DOHH2 (cell line): ENCODE measurements around the gene RANGAP1.
A peak's percentile ranks its signal among the peaks of the same experiment; 100 is the strongest.

Source experiments
- H3F3A ChIP-seq: fragments of 200-600 bp; sonication (generic), shearing (Covaris generic); 2 replicates; pipeline ENCODE4 v1.6.0; 2016; ENCODE audit warnings: antibody characterized with exemption, mild to moderate bottlenecking; ENCODE audit not compliant: control insufficient read depth, insufficient read depth
- H3K27ac ChIP-seq: fragments of 200-600 bp; sonication (generic); 2 replicates; pipeline ENCODE4 v1.5.1; 2014; ENCODE audit warnings: low read depth, mild to moderate bottlenecking, low read length, moderate library complexity
- H3K27me3 ChIP-seq: fragments of 200-600 bp; sonication (generic); 2 replicates; pipeline ENCODE4 v1.6.1; 2014; ENCODE audit warnings: mild to moderate bottlenecking, low read length, mixed read lengths; ENCODE audit not compliant: control insufficient read depth
- H3K36me3 ChIP-seq: fragments of 200-600 bp; sonication (generic); 2 replicates; pipeline ENCODE4 v1.6.1; 2014; ENCODE audit warnings: mild to moderate bottlenecking, low read length, moderate library complexity, mixed read lengths; ENCODE audit not compliant: control insufficient read depth
- H3K4me1 ChIP-seq: fragments of 200-600 bp; sonication (generic); 2 replicates; pipeline ENCODE4 v1.6.1; 2014; ENCODE audit warnings: mild to moderate bottlenecking, low read length, mixed read lengths; ENCODE audit not compliant: control insufficient read depth
- H3K4me2 ChIP-seq: fragments of 200-600 bp; sonication (generic); 2 replicates; pipeline ENCODE4 v1.6.0; 2014; ENCODE audit warnings: mild to moderate bottlenecking, low read length, moderate library complexity
- H3K4me3 ChIP-seq: fragments of 200-600 bp; sonication (generic); 2 replicates; pipeline ENCODE4 v1.5.1; 2014; ENCODE audit warnings: mild to moderate bottlenecking, low read length, mixed read lengths
- H3K79me2 ChIP-seq: fragments of 200-600 bp; sonication (generic); 2 replicates; pipeline ENCODE4 v1.6.1; 2014; ENCODE audit warnings: mild to moderate bottlenecking, low read length, mixed read lengths; ENCODE audit not compliant: control insufficient read depth
- H3K9me2 ChIP-seq: fragments of 200-600 bp; sonication (generic); replicated peaks from 2 replicates; pipeline ENCODE4 v1.6.1; 2014; ENCODE audit warnings: mild to moderate bottlenecking, low read length, mixed read lengths; ENCODE audit not compliant: control insufficient read depth
- H3K9me3 ChIP-seq: fragments of 200-600 bp; sonication (generic); 2 replicates; pipeline ENCODE4 v1.6.1; 2014; ENCODE audit warnings: antibody characterized with exemption, low read length, mixed read lengths; ENCODE audit not compliant: control insufficient read depth, insufficient read depth
- H4K20me1 ChIP-seq: fragments of 200-600 bp; sonication (generic); 2 replicates; pipeline ENCODE4 v1.6.0; 2014; ENCODE audit warnings: low read depth, mild to moderate bottlenecking, antibody characterized with exemption, low read length, moderate library complexity; ENCODE audit not compliant: control insufficient read depth, insufficient read depth
- EZH2phosphoT487 ChIP-seq: fragments of 200-600 bp; sonication (generic); IDR thresholded peaks from 2 replicates; pipeline ENCODE4 v1.6.1; 2017; ENCODE audit warnings: borderline replicate concordance, mild to moderate bottlenecking, antibody characterized with exemption, low read length, moderate library complexity, mixed read lengths
- TF ChIP-seq, protein P1 (sequence below): fragments of 200-600 bp; sonication (generic); IDR thresholded peaks from one replicate; pipeline ENCODE4 v1.5.1; 2014; ENCODE audit warnings: antibody characterized with exemption, mild to moderate bottlenecking, low read depth, low read length; ENCODE audit not compliant: poor library complexity, severe bottlenecking

Gene RANGAP1

DNA sequence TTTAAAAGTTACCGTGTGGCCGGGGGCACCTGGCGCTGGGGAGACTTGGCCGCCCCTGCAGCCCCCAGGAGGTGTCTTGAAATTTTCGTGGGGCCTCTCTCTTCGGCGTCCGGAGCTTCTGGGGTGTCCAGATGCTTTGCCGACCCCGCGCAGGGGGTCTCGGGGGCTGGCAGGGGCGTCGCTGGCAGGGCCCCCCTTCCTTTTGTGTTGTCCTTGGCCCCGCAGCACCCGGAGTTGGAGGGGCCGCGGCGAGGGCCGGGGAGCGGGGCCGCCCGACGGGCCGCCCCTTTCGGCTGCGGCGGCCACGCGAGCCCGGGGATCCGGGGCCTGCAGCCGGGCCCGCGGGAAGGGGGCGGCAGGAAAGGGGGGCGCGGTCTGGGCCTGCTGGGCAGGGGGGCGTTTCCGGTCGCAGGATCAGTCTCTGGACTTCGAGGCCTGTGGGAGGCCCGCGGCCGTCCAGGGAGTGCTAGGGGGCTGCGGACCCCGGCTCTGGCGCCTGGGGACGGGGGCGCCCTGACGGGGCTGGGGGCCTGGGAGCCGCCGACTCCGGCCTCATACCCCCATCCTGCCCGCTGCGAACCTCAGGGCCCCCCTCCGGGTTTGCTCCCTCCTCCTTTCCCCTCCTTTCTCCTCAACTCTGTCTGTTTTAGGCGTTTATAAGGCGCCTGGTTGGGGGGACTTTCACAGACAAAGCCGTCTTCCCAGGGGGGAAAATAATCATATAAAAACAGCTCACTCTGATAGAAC lies 16.2 kb upstream of the RANGAP1 start:
- H3K4me1 ChIP-seq = peaks cover 16% of the 10 kb centered on the region

DNA sequence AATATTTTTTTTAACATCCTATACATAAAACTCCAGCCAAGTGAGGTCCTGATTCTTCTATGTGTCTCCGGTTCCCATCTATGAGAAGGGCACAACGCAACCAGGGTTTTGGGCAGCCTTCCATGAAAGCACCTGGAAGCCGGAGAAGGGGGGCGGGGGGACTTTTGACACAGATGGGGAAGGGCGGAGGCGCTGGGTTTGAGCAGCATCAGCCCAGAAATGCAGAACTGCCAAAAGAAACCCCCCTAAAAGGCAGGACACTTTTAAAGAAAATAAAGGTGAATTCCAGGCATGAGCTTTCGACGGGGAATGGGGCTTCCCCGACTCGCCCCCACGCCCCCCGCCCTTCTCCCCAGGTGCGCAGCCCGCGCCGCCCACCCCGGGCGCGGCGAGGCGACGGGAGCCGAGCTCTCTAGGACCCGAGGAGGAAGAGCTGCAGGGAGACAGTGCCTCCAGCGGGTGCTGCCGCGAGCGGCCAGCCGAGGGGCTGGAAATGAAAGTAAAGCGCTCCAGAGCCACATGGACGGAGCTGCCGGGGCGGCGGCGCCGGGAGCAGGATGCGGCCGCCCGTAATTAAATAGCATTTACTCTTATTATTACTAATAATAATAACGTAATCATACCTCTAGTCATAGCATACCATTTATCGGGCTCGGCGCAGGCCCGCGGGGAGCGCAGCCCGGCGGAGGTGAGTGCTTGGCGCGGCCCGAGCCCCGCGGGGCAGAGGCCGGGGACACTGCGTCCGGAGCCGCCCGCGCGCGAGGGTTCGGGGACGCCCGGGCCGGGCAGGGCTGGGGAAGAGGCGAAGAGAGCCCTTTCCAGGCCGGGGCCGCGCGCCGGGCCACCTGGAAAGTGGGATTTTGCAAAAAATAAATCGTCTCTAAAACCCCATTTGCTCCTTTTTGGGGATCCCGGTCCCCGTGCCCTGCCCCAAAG lies 15.4 kb upstream of the RANGAP1 start, which contains the start of gene ZC3H7B:
Gene ZC3H7B (plus strand): TSS at position 441 of the 936 bp plus-strand sequence. CDS start 19,136 bp downstream, outside the sequence.
- Histone ChIP-seq H3K9me3 (no peaks in the 10 kb centered on the region), H3F3A (no peaks in the 10 kb centered on the region), H3K27me3 (no peaks in the 10 kb centered on the region), H3K4me1 (peaks cover 16% of the 10 kb centered on the region), H3K4me3 (peak within 1 kb of the TSS; percentile 90), H3K36me3 (peaks cover 19% of the 10 kb centered on the region), H3K9me2 (no peaks in the 10 kb centered on the region), H4K20me1 (0 out of 2 replicates have a peak, but pooled peaks cover 9% of the 10 kb centered on the region), H3K79me2 (peaks cover 57% of the 10 kb centered on the region), H3K4me2 (peak within 1 kb of the TSS; percentile 93), H3K27ac (peak within 1 kb of the TSS; percentile 49)
- TF ChIP-seq, protein P1, sequence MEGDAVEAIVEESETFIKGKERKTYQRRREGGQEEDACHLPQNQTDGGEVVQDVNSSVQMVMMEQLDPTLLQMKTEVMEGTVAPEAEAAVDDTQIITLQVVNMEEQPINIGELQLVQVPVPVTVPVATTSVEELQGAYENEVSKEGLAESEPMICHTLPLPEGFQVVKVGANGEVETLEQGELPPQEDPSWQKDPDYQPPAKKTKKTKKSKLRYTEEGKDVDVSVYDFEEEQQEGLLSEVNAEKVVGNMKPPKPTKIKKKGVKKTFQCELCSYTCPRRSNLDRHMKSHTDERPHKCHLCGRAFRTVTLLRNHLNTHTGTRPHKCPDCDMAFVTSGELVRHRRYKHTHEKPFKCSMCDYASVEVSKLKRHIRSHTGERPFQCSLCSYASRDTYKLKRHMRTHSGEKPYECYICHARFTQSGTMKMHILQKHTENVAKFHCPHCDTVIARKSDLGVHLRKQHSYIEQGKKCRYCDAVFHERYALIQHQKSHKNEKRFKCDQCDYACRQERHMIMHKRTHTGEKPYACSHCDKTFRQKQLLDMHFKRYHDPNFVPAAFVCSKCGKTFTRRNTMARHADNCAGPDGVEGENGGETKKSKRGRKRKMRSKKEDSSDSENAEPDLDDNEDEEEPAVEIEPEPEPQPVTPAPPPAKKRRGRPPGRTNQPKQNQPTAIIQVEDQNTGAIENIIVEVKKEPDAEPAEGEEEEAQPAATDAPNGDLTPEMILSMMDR = peak; percentile 50
- TF ChIP-seq EZH2phosphoT487 = no peak

More for the DNA sequence above, 16.2 kb upstream of the RANGAP1 start:
- Histone ChIP-seq H3K79me2 (peaks cover 65% of the 10 kb centered on the region), H3K27ac (peak overlapping the region; percentile 49), H3K9me3 (no peaks in the 10 kb centered on the region), H3K4me3 (peak overlapping the region; percentile 90), H3K9me2 (no peaks in the 10 kb centered on the region), H3K27me3 (no peaks in the 10 kb centered on the region), H3K36me3 (peaks cover 20% of the 10 kb centered on the region), H4K20me1 (0 out of 2 replicates have a peak, but pooled peaks cover 9% of the 10 kb centered on the region), H3K4me2 (peak overlapping the region; percentile 93), H3F3A (no peaks in the 10 kb centered on the region)
- TF ChIP-seq, protein P1 = no peak
- TF ChIP-seq EZH2phosphoT487 = no peak

DNA sequence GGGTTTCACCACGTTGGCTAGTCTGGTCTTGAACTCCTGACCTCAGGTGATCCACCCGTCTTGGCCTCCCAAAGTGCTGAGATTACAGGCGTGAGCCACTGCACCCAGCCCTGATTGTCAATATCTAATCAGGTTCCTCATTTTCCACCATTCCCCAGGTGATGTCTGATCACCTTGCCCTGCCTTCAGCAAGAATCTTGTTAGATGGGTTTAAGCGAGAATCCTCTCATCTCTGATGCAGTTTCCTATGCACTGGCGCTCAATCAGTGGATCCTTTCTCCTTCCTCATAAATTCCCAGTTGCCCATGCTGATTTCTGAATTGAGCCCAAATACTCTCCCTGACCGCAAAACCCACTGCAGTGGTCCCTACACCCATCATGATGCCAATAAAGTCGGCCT lies 14.7 kb upstream of the RANGAP1 start:
- peaks cover 17% of the 10 kb centered on the region for H3K36me3 ChIP-seq
- no peaks in the 10 kb centered on the region for H3F3A ChIP-seq
- TF ChIP-seq, protein P1 = no peak
- no peak for TF ChIP-seq EZH2phosphoT487
- peak overlapping the region; percentile 93 for H3K4me2 ChIP-seq
- no peaks in the 10 kb centered on the region for H3K27me3 ChIP-seq
- H3K9me3 ChIP-seq = no peaks in the 10 kb centered on the region
- no peak overlapping the region for H3K27ac ChIP-seq
- peaks cover 16% of the 10 kb centered on the region for H3K4me1 ChIP-seq
- peak overlapping the region; percentile 90 for H3K4me3 ChIP-seq
- 0 out of 2 replicates have a peak, but pooled peaks cover 5% of the 10 kb centered on the region for H4K20me1 ChIP-seq
- H3K9me2 ChIP-seq = no peaks in the 10 kb centered on the region
- H3K79me2 ChIP-seq = peaks cover 50% of the 10 kb centered on the region
